ENCODE measurements around the gene SPSB3.

DNA sequence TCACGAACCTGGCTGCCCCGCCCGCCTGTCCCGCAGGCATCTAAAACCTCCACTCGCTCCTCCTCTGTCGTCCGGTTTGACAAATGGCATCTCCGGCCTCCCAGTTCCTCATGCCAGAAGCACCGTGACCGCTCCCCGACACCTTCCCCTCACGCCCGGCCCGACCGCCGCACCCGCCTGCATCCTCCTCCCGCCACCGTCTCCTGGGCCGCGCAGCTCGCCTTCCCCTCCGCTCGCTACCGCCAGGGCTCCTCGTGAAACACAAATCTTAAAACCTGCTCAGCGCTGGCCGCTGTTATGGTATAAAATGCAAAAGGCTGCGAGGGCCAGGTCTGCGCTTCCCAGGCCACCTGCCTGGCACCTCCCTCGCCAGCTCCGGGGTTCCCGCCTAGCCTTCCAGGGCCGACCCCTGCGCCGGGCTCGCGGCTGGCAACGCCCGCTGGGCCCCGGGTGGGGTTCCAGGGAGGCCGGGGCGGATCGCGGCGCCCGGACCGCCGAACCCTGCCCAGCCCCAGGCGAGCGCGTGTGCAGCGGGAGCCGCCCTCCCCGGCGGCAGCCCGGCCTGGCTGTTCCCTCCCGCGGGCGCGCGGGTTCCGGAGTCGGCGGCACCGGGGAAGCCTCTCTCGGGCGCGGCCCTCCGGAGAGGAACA is 488 bp downstream of the SPSB3 start:
- TF ChIP-seq, protein P1, sequence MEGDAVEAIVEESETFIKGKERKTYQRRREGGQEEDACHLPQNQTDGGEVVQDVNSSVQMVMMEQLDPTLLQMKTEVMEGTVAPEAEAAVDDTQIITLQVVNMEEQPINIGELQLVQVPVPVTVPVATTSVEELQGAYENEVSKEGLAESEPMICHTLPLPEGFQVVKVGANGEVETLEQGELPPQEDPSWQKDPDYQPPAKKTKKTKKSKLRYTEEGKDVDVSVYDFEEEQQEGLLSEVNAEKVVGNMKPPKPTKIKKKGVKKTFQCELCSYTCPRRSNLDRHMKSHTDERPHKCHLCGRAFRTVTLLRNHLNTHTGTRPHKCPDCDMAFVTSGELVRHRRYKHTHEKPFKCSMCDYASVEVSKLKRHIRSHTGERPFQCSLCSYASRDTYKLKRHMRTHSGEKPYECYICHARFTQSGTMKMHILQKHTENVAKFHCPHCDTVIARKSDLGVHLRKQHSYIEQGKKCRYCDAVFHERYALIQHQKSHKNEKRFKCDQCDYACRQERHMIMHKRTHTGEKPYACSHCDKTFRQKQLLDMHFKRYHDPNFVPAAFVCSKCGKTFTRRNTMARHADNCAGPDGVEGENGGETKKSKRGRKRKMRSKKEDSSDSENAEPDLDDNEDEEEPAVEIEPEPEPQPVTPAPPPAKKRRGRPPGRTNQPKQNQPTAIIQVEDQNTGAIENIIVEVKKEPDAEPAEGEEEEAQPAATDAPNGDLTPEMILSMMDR (IDR thresholded peaks at IDR 0.05), result peak in 4 of 6 experiments; percentile 13 to 33 (median 28)
- no peak for TF ChIP-seq POLR2A (IDR thresholded peaks at IDR 0.05)
